Measurements from ENCODE around the gene AIDA.

- TF ChIP-seq CTCF (conservative IDR thresholded peaks at IDR 0.05): no peak
- no peak for TF ChIP-seq ZFX (IDR thresholded peaks at IDR 0.05)
These were observed 80.6 kb downstream of the AIDA start for GRCh38 chr1:222631611-222632208.
